HL-60 (cell line): ENCODE data around the gene NR2C1.

Experiments
- POLR2AphosphoS5 ChIP-seq: IDR thresholded peaks from 2 replicates; pipeline ENCODE4 v1.6.1; 2012; ENCODE audit warnings: low read depth
- TF ChIP-seq, protein P1 (sequence below): IDR thresholded peaks from 2 replicates; pipeline ENCODE4 v1.6.1; 2012; ENCODE audit warnings: low read depth; ENCODE audit not compliant: insufficient replicate concordance

GRCh38 chr12:94997726-94998125 is 75.7 kb downstream of the NR2C1 start:
- TF ChIP-seq, protein P1, sequence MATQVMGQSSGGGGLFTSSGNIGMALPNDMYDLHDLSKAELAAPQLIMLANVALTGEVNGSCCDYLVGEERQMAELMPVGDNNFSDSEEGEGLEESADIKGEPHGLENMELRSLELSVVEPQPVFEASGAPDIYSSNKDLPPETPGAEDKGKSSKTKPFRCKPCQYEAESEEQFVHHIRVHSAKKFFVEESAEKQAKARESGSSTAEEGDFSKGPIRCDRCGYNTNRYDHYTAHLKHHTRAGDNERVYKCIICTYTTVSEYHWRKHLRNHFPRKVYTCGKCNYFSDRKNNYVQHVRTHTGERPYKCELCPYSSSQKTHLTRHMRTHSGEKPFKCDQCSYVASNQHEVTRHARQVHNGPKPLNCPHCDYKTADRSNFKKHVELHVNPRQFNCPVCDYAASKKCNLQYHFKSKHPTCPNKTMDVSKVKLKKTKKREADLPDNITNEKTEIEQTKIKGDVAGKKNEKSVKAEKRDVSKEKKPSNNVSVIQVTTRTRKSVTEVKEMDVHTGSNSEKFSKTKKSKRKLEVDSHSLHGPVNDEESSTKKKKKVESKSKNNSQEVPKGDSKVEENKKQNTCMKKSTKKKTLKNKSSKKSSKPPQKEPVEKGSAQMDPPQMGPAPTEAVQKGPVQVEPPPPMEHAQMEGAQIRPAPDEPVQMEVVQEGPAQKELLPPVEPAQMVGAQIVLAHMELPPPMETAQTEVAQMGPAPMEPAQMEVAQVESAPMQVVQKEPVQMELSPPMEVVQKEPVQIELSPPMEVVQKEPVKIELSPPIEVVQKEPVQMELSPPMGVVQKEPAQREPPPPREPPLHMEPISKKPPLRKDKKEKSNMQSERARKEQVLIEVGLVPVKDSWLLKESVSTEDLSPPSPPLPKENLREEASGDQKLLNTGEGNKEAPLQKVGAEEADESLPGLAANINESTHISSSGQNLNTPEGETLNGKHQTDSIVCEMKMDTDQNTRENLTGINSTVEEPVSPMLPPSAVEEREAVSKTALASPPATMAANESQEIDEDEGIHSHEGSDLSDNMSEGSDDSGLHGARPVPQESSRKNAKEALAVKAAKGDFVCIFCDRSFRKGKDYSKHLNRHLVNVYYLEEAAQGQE, result no peak
- TF ChIP-seq POLR2AphosphoS5, result no peak
